ENCODE data around the gene FAM221B.

The FAM221B gene

GRCh38 chr9:35791297-35791921 lies 37.1 kb downstream of the FAM221B start, which contains the start of gene NPR2:
Gene NPR2 (plus strand): TSS chr9:35791591. CDS start chr9:35792409, 818 bp downstream.
- peaks cover 3% of the 10 kb centered on the region for H3K4me1 ChIP-seq (ENCODE audit: control insufficient read depth, low read depth, low read length)
- H3K79me2 ChIP-seq (ENCODE audit: control insufficient read depth, insufficient read depth, low read length) = peaks cover 3% of the 10 kb centered on the region
- peaks cover 5% of the 10 kb centered on the region for H3K79me1 ChIP-seq (ENCODE audit: low read length)
- no peaks in the 10 kb centered on the region for H3K36me3 ChIP-seq (ENCODE audit: control insufficient read depth, insufficient read depth, low read length)
- WGBS (ENCODE audit: extremely low coverage, insufficient coverage, low lambda C conversion rate) = no CpG with 5 or more reads among the region's 64 CpGs
- peak within 1 kb of the TSS; percentile 70 for H3K4me2 ChIP-seq (ENCODE audit: low read length)
- peak within 1 kb of the TSS; percentile 97 for H3K18ac ChIP-seq (ENCODE audit: low read length)
- peak within 1 kb of the TSS; percentile 89 for H3K23ac ChIP-seq (ENCODE audit: low read length)
- peak; percentile 43 for DNase-seq
- H3K9ac ChIP-seq (ENCODE audit: low read length) = peak within 1 kb of the TSS; percentile 84
- H4K8ac ChIP-seq (ENCODE audit: low read depth, low read length) = no peak within 1 kb of the TSS
- H3K27ac ChIP-seq (ENCODE audit: low read depth, low read length) = no peak within 1 kb of the TSS
- H4K5ac ChIP-seq (ENCODE audit: low read length) = no peak within 1 kb of the TSS
- H3K27me3 ChIP-seq (ENCODE audit: insufficient read depth, low read length, poor library complexity) = no peaks in the 10 kb centered on the region
- H3K56ac ChIP-seq (ENCODE audit: low read length) = peak within 1 kb of the TSS; percentile 95
- H2BK120ac ChIP-seq (ENCODE audit: low read depth, low read length) = peak within 1 kb of the TSS; percentile 11
- H2AK5ac ChIP-seq (ENCODE audit: low read length) = no peak within 1 kb of the TSS
- peak within 1 kb of the TSS; percentile 52 for H3K4me3 ChIP-seq (ENCODE audit: low read length)
- no peak within 1 kb of the TSS for H2BK5ac ChIP-seq (ENCODE audit: low read length)
- peak within 1 kb of the TSS; percentile 89 for H3K4ac ChIP-seq (ENCODE audit: low read depth, low read length)
- H2BK15ac ChIP-seq (replicated peaks; ENCODE audit: low read depth) = no peak within 1 kb of the TSS

- WGBS (ENCODE audit: extremely low coverage, insufficient coverage, low lambda C conversion rate) = no CpG with 5 or more reads among the region's 37 CpGs
- Histone ChIP-seq H3K56ac (ENCODE audit: low read length) (peak overlapping the region; percentile 95), H3K4me2 (ENCODE audit: low read length) (peak overlapping the region; percentile 66), H3K27me3 (ENCODE audit: insufficient read depth, low read length, poor library complexity) (no peaks in the 10 kb centered on the region), H3K4me3 (ENCODE audit: low read length) (no peak overlapping the region), H3K36me3 (ENCODE audit: control insufficient read depth, insufficient read depth, low read length) (no peaks in the 10 kb centered on the region), H3K79me2 (ENCODE audit: control insufficient read depth, insufficient read depth, low read length) (peaks cover 3% of the 10 kb centered on the region), H2AK5ac (ENCODE audit: low read length) (no peak overlapping the region), H2BK15ac (replicated peaks; ENCODE audit: low read depth) (no peak overlapping the region), H3K79me1 (ENCODE audit: low read length) (peaks cover 5% of the 10 kb centered on the region), H3K27ac (ENCODE audit: low read depth, low read length) (no peak overlapping the region), H3K9ac (ENCODE audit: low read length) (peak overlapping the region; percentile 79), H3K18ac (ENCODE audit: low read length) (peak overlapping the region; percentile 97), H3K4me1 (ENCODE audit: control insufficient read depth, low read depth, low read length) (peaks cover 2% of the 10 kb centered on the region), H3K23ac (ENCODE audit: low read length) (no peak overlapping the region), H3K4ac (ENCODE audit: low read depth, low read length) (peak overlapping the region; percentile 89), H4K8ac (ENCODE audit: low read depth, low read length) (no peak overlapping the region), H2BK5ac (ENCODE audit: low read length) (no peak overlapping the region), H2BK120ac (ENCODE audit: low read depth, low read length) (peak overlapping the region; percentile 11), H4K5ac (ENCODE audit: low read length) (no peak overlapping the region)
- peak; percentile 91 for DNase-seq
Observed at GRCh38 chr9:35790385-35791296, 37.9 kb downstream of the FAM221B start.

- WGBS (ENCODE audit: extremely low coverage, insufficient coverage, low lambda C conversion rate) = no CpG with 5 or more reads among the region's 4 CpGs
Observed at GRCh38 chr9:35790025-35790384, 38.5 kb downstream of the FAM221B start.

GRCh38 chr9:35789541-35789940 lies 39.0 kb downstream of the FAM221B start:
- WGBS (ENCODE audit: extremely low coverage, insufficient coverage, low lambda C conversion rate) = no CpG with 5 or more reads among the region's 2 CpGs
- Histone ChIP-seq H3K23ac (ENCODE audit: low read length) (no peak overlapping the region), H2BK15ac (replicated peaks; ENCODE audit: low read depth) (no peak overlapping the region)

More at GRCh38 chr9:35790025-35790384, 38.5 kb downstream of the FAM221B start:
- H3K23ac ChIP-seq (ENCODE audit: low read length) = no peak overlapping the region
- H2AK5ac ChIP-seq (ENCODE audit: low read length) = no peak overlapping the region
- H2BK15ac ChIP-seq (replicated peaks; ENCODE audit: low read depth) = no peak overlapping the region
- H3K4me1 ChIP-seq (ENCODE audit: control insufficient read depth, low read depth, low read length) = peaks cover 2% of the 10 kb centered on the region
- H3K27ac ChIP-seq (ENCODE audit: low read depth, low read length) = no peak overlapping the region
- no peak overlapping the region for H3K4ac ChIP-seq (ENCODE audit: low read depth, low read length)
- H3K79me2 ChIP-seq (ENCODE audit: control insufficient read depth, insufficient read depth, low read length) = peaks cover 3% of the 10 kb centered on the region
- H4K5ac ChIP-seq (ENCODE audit: low read length) = no peak overlapping the region
- H3K79me1 ChIP-seq (ENCODE audit: low read length) = peaks cover 5% of the 10 kb centered on the region
- H3K18ac ChIP-seq (ENCODE audit: low read length) = no peak overlapping the region
- H3K9ac ChIP-seq (ENCODE audit: low read length) = no peak overlapping the region
- no peaks in the 10 kb centered on the region for H3K27me3 ChIP-seq (ENCODE audit: insufficient read depth, low read length, poor library complexity)
- H3K56ac ChIP-seq (ENCODE audit: low read length) = no peak overlapping the region
- DNase-seq = no peak
- no peak overlapping the region for H3K4me2 ChIP-seq (ENCODE audit: low read length)
- no peaks in the 10 kb centered on the region for H3K36me3 ChIP-seq (ENCODE audit: control insufficient read depth, insufficient read depth, low read length)
- no peak overlapping the region for H4K8ac ChIP-seq (ENCODE audit: low read depth, low read length)
- H3K4me3 ChIP-seq (ENCODE audit: low read length) = no peak overlapping the region
- H2BK120ac ChIP-seq (ENCODE audit: low read depth, low read length) = no peak overlapping the region
- H2BK5ac ChIP-seq (ENCODE audit: low read length) = no peak overlapping the region

GRCh38 chr9:35783418-35783817 lies 45.1 kb downstream of the FAM221B start:
- Histone ChIP-seq H2BK5ac (ENCODE audit: low read length) (no peak overlapping the region), H4K5ac (ENCODE audit: low read length) (no peak overlapping the region), H3K79me1 (ENCODE audit: low read length) (no peaks in the 10 kb centered on the region), H3K27me3 (ENCODE audit: insufficient read depth, low read length, poor library complexity) (no peaks in the 10 kb centered on the region), H3K9ac (ENCODE audit: low read length) (no peak overlapping the region), H3K4me1 (ENCODE audit: control insufficient read depth, low read depth, low read length) (no peaks in the 10 kb centered on the region), H3K79me2 (ENCODE audit: control insufficient read depth, insufficient read depth, low read length) (no peaks in the 10 kb centered on the region), H4K8ac (ENCODE audit: low read depth, low read length) (no peak overlapping the region), H3K18ac (ENCODE audit: low read length) (no peak overlapping the region), H3K4me3 (ENCODE audit: low read length) (no peak overlapping the region), H2BK15ac (replicated peaks; ENCODE audit: low read depth) (no peak overlapping the region), H3K4ac (ENCODE audit: low read depth, low read length) (no peak overlapping the region), H3K27ac (ENCODE audit: low read depth, low read length) (no peak overlapping the region), H2AK5ac (ENCODE audit: low read length) (no peak overlapping the region), H3K56ac (ENCODE audit: low read length) (no peak overlapping the region), H3K23ac (ENCODE audit: low read length) (no peak overlapping the region), H2BK120ac (ENCODE audit: low read depth, low read length) (no peak overlapping the region), H3K36me3 (ENCODE audit: control insufficient read depth, insufficient read depth, low read length) (no peaks in the 10 kb centered on the region), H3K4me2 (ENCODE audit: low read length) (no peak overlapping the region)
- no peak for DNase-seq

More at GRCh38 chr9:35789541-35789940, 39.0 kb downstream of the FAM221B start:
- Histone ChIP-seq H4K5ac (ENCODE audit: low read length) (no peak overlapping the region), H3K4me1 (ENCODE audit: control insufficient read depth, low read depth, low read length) (peaks cover 2% of the 10 kb centered on the region), H2AK5ac (ENCODE audit: low read length) (no peak overlapping the region), H3K27me3 (ENCODE audit: insufficient read depth, low read length, poor library complexity) (no peaks in the 10 kb centered on the region), H3K9ac (ENCODE audit: low read length) (no peak overlapping the region), H3K79me1 (ENCODE audit: low read length) (peaks cover 5% of the 10 kb centered on the region), H3K4me3 (ENCODE audit: low read length) (no peak overlapping the region), H4K8ac (ENCODE audit: low read depth, low read length) (no peak overlapping the region), H3K4ac (ENCODE audit: low read depth, low read length) (no peak overlapping the region), H3K36me3 (ENCODE audit: control insufficient read depth, insufficient read depth, low read length) (no peaks in the 10 kb centered on the region), H3K18ac (ENCODE audit: low read length) (no peak overlapping the region), H2BK120ac (ENCODE audit: low read depth, low read length) (no peak overlapping the region), H3K27ac (ENCODE audit: low read depth, low read length) (no peak overlapping the region), H3K79me2 (ENCODE audit: control insufficient read depth, insufficient read depth, low read length) (peaks cover 3% of the 10 kb centered on the region), H3K56ac (ENCODE audit: low read length) (no peak overlapping the region), H3K4me2 (ENCODE audit: low read length) (no peak overlapping the region), H2BK5ac (ENCODE audit: low read length) (no peak overlapping the region)
- no peak for DNase-seq
